Gastroesophageal sphincter (tissue), 3 donors: ENCODE results near the gene DUXB.

Experiments used
- POLR2A ChIP-seq, 2 donors: fragments of 450-650 bp; IDR thresholded peaks; one replicate each; pipeline ENCODE4 v1.6.1; 2017; ENCODE audit warnings: antibody characterized with exemption in 2 of 2, mild to moderate bottlenecking in 2 of 2, moderate library complexity in 1 of 2
- TF ChIP-seq, protein P1 (sequence below), 4 experiments: fragments of 200-600 bp in 2 of 4; fragments of 450-650 bp in 2 of 4; sonication (generic) in 1 of 4; IDR thresholded peaks; one replicate each; pipeline ENCODE4 v1.5.1; 2017 to 2019; ENCODE audit warnings: antibody characterized with exemption in 4 of 4, mild to moderate bottlenecking in 2 of 4, moderate library complexity in 2 of 4

- TF ChIP-seq, protein P1, sequence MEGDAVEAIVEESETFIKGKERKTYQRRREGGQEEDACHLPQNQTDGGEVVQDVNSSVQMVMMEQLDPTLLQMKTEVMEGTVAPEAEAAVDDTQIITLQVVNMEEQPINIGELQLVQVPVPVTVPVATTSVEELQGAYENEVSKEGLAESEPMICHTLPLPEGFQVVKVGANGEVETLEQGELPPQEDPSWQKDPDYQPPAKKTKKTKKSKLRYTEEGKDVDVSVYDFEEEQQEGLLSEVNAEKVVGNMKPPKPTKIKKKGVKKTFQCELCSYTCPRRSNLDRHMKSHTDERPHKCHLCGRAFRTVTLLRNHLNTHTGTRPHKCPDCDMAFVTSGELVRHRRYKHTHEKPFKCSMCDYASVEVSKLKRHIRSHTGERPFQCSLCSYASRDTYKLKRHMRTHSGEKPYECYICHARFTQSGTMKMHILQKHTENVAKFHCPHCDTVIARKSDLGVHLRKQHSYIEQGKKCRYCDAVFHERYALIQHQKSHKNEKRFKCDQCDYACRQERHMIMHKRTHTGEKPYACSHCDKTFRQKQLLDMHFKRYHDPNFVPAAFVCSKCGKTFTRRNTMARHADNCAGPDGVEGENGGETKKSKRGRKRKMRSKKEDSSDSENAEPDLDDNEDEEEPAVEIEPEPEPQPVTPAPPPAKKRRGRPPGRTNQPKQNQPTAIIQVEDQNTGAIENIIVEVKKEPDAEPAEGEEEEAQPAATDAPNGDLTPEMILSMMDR (IDR thresholded peaks at IDR 0.05) = no peak
- no peak for TF ChIP-seq POLR2A (IDR thresholded peaks at IDR 0.05)
Observed at GRCh38 chr16:75746359-75746758, 45.1 kb upstream of the DUXB start.
